Fibroblast of lung (primary cell): ENCODE measurements around the gene DNMBP.
"Not testable (repeated sequence)": the region's sequence is repeated elsewhere in the genome, so short reads cannot be mapped to it uniquely, and the experiment has no call there.

Experiments
- CTCF ChIP-seq, 2 donors: IDR thresholded peaks in 1 of 2; conservative IDR thresholded peaks in 1 of 2; 1 replicate in 1 of 2; 2 replicates in 1 of 2; pipeline ENCODE4 v1.5.1; 2011 to 2012; ENCODE audit warnings: low read length in 2 of 2, control low read depth in 1 of 2, inconsistent platforms in 1 of 2, low read depth in 1 of 2, mild to moderate bottlenecking in 1 of 2
- EZH2 ChIP-seq: IDR thresholded peaks from 2 replicates; pipeline ENCODE4 v1.5.1; 2012; ENCODE audit warnings: low read length, control low read depth, mild to moderate bottlenecking; ENCODE audit errors: missing control alignments

GRCh38 chr10:99895066-99895465 lies 114.7 kb downstream of the DNMBP start:
- not testable (repeated sequence) for TF ChIP-seq CTCF (conservative IDR thresholded peaks at IDR 0.05 in 1 of 2, IDR thresholded peaks at IDR 0.05 in 1 of 2; ENCODE audit: low read depth in 1 of 2, low read length in 2 of 2); EZH2
